Ovary (tissue), 9 donors: ENCODE results near the gene NCOA1. TPM values are rescaled to one million over a fixed set of nuclear protein-coding genes. Genes with fewer than 3 reads are reported as not detected.
A peak's percentile ranks its signal among the peaks of the same experiment; 100 is the strongest.

Source experiments
- DNase-seq, 5 donors: peaks; one replicate each; pipeline ENCODE4 v3.0.0-alpha.2; 2019 to 2020
- H3K27ac ChIP-seq, 2 donors: fragments of 200-600 bp; one replicate each; pipeline versions ENCODE4 v1.5.1 to v1.8.0; 2019 to 2022
- H3K27me3 ChIP-seq: fragments of 200-600 bp; one replicate; pipeline ENCODE4 v1.8.0; 2022
- H3K36me3 ChIP-seq: fragments of 200-600 bp; sonication (generic); one replicate; pipeline ENCODE4 v1.5.1; 2019
- H3K4me1 ChIP-seq: one replicate; pipeline ENCODE4 v1.8.1; 2013; ENCODE audit warnings: mild to moderate bottlenecking, moderate library complexity; ENCODE audit not compliant: insufficient read depth
- H3K4me3 ChIP-seq: fragments of 200-600 bp; sonication (generic); one replicate; pipeline ENCODE4 v1.5.1; 2017
- H3K9me3 ChIP-seq, 2 donors: fragments of 200-600 bp in 1 of 2; sonication (generic) in 1 of 2; one replicate each; pipeline versions ENCODE4 v1.5.1 to v1.8.1; 2013 to 2019; ENCODE audit warnings: mild to moderate bottlenecking in 1 of 2, moderate library complexity in 1 of 2
- EP300 ChIP-seq: sonication (generic); formaldehyde crosslinking; IDR thresholded peaks from one replicate; pipeline ENCODE4 v1.6.1; 2017; ENCODE audit warnings: antibody characterized with exemption
- POLR2A ChIP-seq: fragments of 450-650 bp; IDR thresholded peaks from one replicate; pipeline ENCODE4 v1.6.1; 2017; ENCODE audit warnings: antibody characterized with exemption, mild to moderate bottlenecking, moderate library complexity
- WGBS, 3 donors: extraction: QIAGEN DNeasy Blood & Tissue Kit in 1 of 3; methylation state at CpG; one replicate each; pipeline versions ENCODE4 v1.1.5 to v1.1.7; 2013 to 2017; 5-methylcytosine and 5-hydroxymethylcytosine counted together
- intact Hi-C, 4 donors: fragments of 100-400 bp; cut with DNase I; formaldehyde crosslinking; loops; one replicate each; pipeline versions ENCODE4 v1.11.0 to v1.15.1; 2022 to 2023
- polyA plus RNA-seq, 2 donors: library from polyadenylated mRNA; stranded (reverse); fragments of 200-250 nt in 1 of 2; fragments of 350-450 nt in 1 of 2; fragmentation: Illumina TruSeq in 1 of 2; extraction: RNeasy Lipid Tissue Mini Kit (QIAGEN cat#74804) in 1 of 2; gene quantifications; one replicate each; pipeline ENCODE4 v1.2.3, GENCODE V29; 2013 to 2014
- small RNA-seq: library from RNA; depleted of rRNA; stranded (forward); fragments of <200 nt; gene quantifications from one replicate; pipeline ENCODE3, GENCODE V24; 2016
- total RNA-seq, 7 donors: library from RNA; depleted of rRNA in 2 of 7; stranded (reverse); fragments of >200 nt in 2 of 7; fragmentation: NEBNext Ultra II Directional in 3 of 7; extraction: Animal tissue kit (Norgen Biotek cat#: 25700) in 3 of 7; gene quantifications; one replicate each; pipeline versions ENCODE4 v1.1.0 to v1.2.4, GENCODE V29; 2016 to 2023
- TF ChIP-seq, protein P1 (sequence below), 3 donors: fragments of 450-650 bp in 2 of 3; fragments of 200-600 bp in 1 of 3; IDR thresholded peaks; one replicate each; pipeline versions ENCODE4 v1.5.1 to v1.8.0; 2016 to 2022; ENCODE audit warnings: antibody characterized with exemption in 3 of 3, mild to moderate bottlenecking in 1 of 3
- donor health status: DM: no; HTN: no; CAD: no; lungs with moderate emphysema.
- donor health status: DM: no; HTN: no; CAD: no.
- donor health status: Bipolar disorder and iron deficiency.
- donor health status: DM: yes; HTN: yes; CAD: no.
- donor health status: DM: no; HTN: no; CAD: no.
- donor health status: DM: yes; HTN: yes; CAD: no.

Gene NCOA1
- total and polyA plus RNA-seq, 9 donors, result 20.2 to 69.0 (median 57.3) TPM

DNA sequence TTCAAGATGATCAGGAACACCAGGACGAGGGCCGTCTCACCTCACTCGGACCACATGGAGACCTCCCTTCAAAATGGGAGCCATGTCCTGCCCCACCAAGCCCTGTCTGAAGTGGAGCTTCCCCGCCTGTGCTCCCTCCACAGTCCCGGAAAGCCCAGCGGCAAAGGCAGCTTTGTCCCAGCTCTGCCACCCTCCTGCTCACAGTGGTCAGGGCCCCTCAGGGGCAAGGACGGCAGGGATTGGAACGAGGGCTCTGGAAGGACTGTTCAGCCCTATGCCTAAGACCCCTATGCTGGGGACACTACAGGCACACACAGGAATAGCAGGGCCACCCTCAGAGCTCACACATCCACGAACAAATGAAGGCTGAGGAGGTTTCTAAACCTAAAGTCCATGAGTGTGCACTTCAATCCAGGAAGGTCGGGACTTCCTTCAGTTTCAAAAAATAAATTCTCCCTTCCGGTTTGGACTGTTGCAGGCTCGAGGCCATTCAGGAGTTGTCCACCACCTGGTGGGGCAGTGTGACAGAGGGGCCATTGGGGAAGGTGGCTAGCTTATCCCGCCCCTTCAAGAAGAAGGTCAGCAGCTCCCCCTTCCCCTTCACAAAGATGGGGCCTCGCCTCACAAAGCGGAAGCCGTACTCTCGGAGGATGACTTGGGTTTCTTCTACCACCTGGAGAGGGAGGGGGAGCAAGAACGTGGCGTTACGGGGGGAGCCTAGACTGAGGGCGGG, 328.6 kb downstream of the NCOA1 start:
- Histone ChIP-seq H3K27me3 (no peaks in the 10 kb centered on the region), H3K4me1 (peaks cover 2% of the 10 kb centered on the region), H3K4me3 (no peak overlapping the region), H3K27ac (peak overlapping the region in 1 of 2 donors; percentile 31), H3K36me3 (peaks cover 3% of the 10 kb centered on the region), H3K9me3 (no peaks in the 10 kb centered on the region)
- TF ChIP-seq EP300 (no peak), POLR2A (no peak)
- intact Hi-C loops, result loop anchor here in 1 of 4 donors (10.0 kb wide), 2 partner anchors 315 to 375 kb away; no protein-coding TSS in a partner anchor
- no peak for DNase-seq
- 82 to 86% (median 85%) methylated on average over 21 of the region's 21 CpGs for WGBS, 3 donors

- H3K4me1 ChIP-seq, result peaks cover 2% of the 10 kb centered on the region
- TF ChIP-seq POLR2A (no peak), EP300 (no peak)
- TF ChIP-seq, protein P1, sequence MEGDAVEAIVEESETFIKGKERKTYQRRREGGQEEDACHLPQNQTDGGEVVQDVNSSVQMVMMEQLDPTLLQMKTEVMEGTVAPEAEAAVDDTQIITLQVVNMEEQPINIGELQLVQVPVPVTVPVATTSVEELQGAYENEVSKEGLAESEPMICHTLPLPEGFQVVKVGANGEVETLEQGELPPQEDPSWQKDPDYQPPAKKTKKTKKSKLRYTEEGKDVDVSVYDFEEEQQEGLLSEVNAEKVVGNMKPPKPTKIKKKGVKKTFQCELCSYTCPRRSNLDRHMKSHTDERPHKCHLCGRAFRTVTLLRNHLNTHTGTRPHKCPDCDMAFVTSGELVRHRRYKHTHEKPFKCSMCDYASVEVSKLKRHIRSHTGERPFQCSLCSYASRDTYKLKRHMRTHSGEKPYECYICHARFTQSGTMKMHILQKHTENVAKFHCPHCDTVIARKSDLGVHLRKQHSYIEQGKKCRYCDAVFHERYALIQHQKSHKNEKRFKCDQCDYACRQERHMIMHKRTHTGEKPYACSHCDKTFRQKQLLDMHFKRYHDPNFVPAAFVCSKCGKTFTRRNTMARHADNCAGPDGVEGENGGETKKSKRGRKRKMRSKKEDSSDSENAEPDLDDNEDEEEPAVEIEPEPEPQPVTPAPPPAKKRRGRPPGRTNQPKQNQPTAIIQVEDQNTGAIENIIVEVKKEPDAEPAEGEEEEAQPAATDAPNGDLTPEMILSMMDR (IDR thresholded peaks at IDR 0.05), result no peak
- H3K4me3 ChIP-seq, result no peak overlapping the region
- peaks cover 3% of the 10 kb centered on the region for H3K36me3 ChIP-seq
- no peak overlapping the region for H3K27ac ChIP-seq
- 93 to 96% (median 93%) methylated on average over 7 of the region's 7 CpGs for WGBS, 3 donors
- H3K9me3 ChIP-seq, result no peaks in the 10 kb centered on the region
- no peaks in the 10 kb centered on the region for H3K27me3 ChIP-seq
- intact Hi-C loops, result loop anchor here in 1 of 4 donors (10.0 kb wide), 2 partner anchors 315 to 375 kb away; no protein-coding TSS in a partner anchor
- DNase-seq, result no peak
Observed at GRCh38 chr2:24820175-24820513, 329.1 kb downstream of the NCOA1 start.

Small RNA genes lying within 50 kb of the gene (small RNA-seq; reads per million reads assigned to genes)
- gene RNA5SP88, result not detected
- not detected for gene RNU6-936P

Other genes with a start within 250 kb of the NCOA1 start
- gene ITSN2, start 130.7 kb upstream of the NCOA1 start, total RNA-seq, result 10 to 100 TPM; 34.2 to 44.4 (median 39.8) TPM
- 10 to 100 TPM; 17.8 to 24.6 TPM for gene ITSN2, start 130.7 kb upstream of the NCOA1 start, polyA plus RNA-seq